ENCODE measurements around the gene UVSSA. TPM values are rescaled to one million over a fixed set of nuclear protein-coding genes. Genes with fewer than 3 reads are reported as not detected.

UVSSA gene
- total RNA-seq, 1 experiment from 2014 or later, result 3.6 TPM

DNA sequence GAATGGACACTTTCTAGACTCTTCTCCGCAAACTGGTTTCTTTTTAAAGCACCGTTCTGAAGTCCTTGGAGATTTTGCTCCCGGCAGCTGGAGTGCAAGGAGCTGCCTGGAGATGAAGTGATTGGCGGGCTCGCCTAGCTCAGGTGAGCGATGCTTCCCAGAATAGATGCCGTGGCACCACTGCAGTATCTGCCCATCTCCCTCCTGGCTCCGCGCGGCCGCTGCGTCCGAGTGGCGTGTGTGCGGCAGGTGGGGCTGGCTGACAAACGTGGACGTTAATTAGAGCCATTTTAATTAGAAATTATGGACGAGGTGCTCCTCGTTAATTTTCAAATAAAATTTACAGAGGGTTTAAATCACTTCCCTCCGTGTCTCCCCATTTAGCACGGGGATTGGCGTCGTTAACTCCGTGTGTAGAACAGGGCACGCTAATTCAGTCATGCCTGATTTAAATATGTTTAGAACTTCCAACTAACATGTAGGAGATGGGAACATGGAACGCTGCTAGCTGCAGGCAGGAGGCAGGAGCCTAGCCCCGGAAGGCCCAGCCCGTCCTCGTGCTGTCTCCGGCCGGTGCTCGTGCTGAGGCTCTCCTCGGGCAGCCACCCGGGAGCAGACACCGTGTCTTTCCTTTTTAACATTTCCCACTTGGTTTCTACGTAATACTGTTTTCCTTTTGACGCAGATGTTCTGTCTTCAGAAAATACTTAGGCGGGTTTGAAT lies 11.6 kb downstream of the UVSSA start:
- in situ Hi-C loops (cut with HindIII; ENCODE audit: low sequenced_read_pairs), result no loop called here

GRCh38 chr4:1359144-1359501 lies 12.1 kb downstream of the UVSSA start:
- DNase-seq (ENCODE audit: low spot score), result no peak
- in situ Hi-C loops (cut with HindIII; ENCODE audit: low sequenced_read_pairs), result no loop called here

More for the DNA sequence above, 11.6 kb downstream of the UVSSA start:
- DNase-seq (ENCODE audit: low spot score), result no peak

DNA sequence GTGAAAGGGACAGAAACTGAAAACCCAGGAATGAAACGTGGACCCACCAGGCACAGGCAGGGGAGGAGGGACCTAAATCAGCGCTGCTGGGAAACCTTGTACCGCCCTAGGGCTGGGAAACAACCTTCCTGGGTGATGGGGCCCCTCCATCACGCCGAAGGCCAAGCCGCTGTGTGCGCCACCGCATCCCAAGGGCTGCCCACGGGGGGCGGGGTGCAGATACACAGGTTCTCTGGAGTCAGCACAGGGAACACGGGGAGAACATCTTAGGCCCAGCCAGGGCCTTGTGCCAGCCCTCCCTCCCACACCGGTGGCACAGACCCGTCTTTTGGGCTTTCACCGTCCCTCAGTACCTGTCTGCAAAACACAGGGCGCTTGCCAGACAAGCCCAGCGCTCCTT lies 13.0 kb downstream of the UVSSA start:
- in situ Hi-C loops (cut with HindIII; ENCODE audit: low sequenced_read_pairs), result no loop called here
- DNase-seq (ENCODE audit: low spot score), result no peak

- no peak for DNase-seq (ENCODE audit: low spot score)
- in situ Hi-C loops (cut with HindIII; ENCODE audit: low sequenced_read_pairs), result no loop called here
Measured at GRCh38 chr4:1360423-1361283, 13.6 kb downstream of the UVSSA start.

DNA sequence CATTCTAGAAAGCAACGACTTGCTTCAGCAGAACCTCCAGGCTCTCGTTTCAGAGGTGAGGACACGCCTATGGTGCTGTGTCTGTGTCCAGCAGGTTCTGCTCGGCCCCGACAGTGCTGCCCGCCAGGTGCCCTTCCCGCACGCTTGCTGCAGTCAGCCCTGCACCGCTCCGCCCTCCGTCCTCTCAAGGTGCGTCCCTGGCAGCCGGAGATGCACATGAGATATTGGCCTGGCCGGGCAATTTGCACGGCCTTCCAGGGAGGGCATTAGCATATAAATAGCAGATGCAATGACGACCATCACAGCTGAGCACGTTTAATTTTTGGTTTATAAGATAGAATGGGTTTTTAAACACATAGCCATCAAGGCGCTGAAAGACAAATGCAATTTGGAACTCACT lies 14.4 kb downstream of the UVSSA start:
- DNase-seq (ENCODE audit: low spot score), result no peak
- in situ Hi-C loops (cut with HindIII; ENCODE audit: low sequenced_read_pairs), result no loop called here

DNA sequence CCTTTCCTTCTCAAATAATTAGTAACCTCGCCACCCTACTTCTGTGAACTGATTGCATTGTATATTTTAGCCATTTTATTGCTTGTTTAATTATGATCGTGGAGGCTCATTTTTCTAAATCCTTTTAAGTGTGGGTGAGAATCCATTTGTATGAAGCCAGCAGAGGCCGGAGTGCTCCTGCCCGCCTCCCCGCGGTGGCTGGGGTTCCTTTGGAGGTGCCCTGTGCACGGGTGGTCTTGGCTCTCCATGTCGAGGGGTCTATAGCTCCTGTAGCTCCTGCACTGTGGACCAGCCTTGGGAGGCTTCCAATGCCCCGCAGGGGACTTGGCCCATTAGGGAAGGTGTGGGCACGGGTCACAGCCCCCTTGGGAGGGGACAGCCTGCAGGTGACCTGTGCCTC lies 15.0 kb downstream of the UVSSA start:
- DNase-seq (ENCODE audit: low spot score), result no peak
- in situ Hi-C loops (cut with HindIII; ENCODE audit: low sequenced_read_pairs), result no loop called here

GRCh38 chr4:1362521-1362920 lies 15.5 kb downstream of the UVSSA start:
- in situ Hi-C loops (cut with HindIII; ENCODE audit: low sequenced_read_pairs), result no loop called here

GRCh38 chr4:1363513-1363912 lies 16.5 kb downstream of the UVSSA start:
- in situ Hi-C loops (cut with HindIII; ENCODE audit: low sequenced_read_pairs), result no loop called here
- no peak for DNase-seq (ENCODE audit: low spot score)

More at GRCh38 chr4:1362521-1362920, 15.5 kb downstream of the UVSSA start:
- DNase-seq (ENCODE audit: low spot score), result no peak

DNA sequence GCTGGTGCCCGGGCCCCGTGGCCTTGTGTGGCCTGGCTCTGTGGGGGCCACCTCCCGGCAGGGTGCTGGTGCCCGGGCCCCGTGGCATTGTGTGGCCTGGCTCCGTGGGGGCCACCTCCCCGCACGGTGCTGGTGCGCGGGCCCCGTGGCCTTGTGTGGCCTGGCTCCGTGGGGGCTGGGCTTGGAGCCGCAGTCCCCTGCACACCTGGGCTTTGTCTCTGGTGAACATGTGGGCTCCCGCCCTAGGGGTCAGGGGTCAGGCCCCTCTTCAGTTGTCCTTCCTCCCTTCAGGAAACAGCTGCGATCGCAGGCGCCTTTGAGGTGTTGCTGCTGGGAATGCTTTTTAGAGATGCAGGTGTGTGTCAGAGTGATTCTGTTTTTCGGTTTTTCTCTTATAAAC lies 17.2 kb downstream of the UVSSA start:
- in situ Hi-C loops (cut with HindIII; ENCODE audit: low sequenced_read_pairs), result no loop called here
- no peak for DNase-seq (ENCODE audit: low spot score)

DNA sequence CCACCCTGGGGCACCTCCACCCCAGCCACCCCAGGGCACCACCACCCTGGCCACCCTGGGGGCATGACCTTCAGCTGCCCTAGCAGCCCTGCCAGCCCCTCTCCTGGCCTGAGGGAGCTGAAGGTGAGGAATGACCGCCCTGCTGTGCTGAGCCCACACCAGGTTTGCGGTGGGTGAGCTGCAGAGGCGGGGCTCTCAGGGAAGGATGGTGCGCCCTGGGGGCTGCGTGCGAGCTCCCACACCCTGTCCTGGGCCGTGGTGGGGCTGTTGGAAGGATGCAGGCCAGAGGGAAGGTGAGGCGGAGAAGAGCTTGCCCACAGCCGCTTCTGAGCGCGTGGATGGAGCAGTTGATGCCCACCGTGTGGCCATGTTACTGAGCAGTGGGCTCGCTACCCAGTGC lies 17.7 kb downstream of the UVSSA start:
- in situ Hi-C loops (cut with HindIII; ENCODE audit: low sequenced_read_pairs), result no loop called here
- no peak for DNase-seq (ENCODE audit: low spot score)

- DNase-seq (ENCODE audit: low spot score), result peak; percentile 35
- in situ Hi-C loops (cut with HindIII; ENCODE audit: low sequenced_read_pairs), result no loop called here
Measured at GRCh38 chr4:1365271-1366178, 18.5 kb downstream of the UVSSA start.

- DNase-seq (ENCODE audit: low spot score), result no peak
- in situ Hi-C loops (cut with HindIII; ENCODE audit: low sequenced_read_pairs), result no loop called here
Measured at GRCh38 chr4:1366371-1367229, 19.6 kb downstream of the UVSSA start.

DNA sequence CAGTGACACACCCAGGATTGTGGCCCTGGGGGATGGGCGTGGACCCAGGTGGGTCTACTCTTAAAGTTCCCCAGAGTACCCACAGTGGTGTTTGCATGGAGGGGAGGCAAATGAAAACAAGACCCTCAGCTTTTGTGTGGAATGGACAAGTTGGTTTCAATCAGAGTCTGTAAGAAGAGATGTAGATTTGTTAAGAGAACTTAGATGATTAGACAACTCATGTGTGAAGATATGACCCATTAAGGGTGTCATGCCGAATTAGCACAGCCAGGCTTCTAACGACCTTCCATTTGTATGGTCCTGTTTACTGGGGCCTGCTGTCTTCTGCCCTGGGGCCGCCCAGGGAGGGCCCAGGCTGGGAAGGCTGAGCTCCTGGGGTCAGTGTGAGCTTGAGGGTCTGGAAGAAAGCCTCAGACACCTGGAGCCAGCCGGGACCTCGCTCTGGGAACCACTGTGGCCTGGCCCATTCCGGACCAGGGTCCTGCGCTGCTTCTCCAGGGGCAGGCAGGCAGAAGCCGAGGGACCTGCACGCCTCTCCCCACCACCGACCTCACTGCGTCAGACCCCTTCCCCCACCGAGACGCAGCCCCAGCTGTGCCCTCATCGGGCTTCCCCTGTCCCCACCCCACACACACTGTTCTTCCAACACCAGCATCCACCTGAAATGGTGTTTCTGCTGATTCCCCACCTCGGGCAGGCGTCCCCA lies 20.4 kb downstream of the UVSSA start:
- no peak for DNase-seq (ENCODE audit: low spot score)
- in situ Hi-C loops (cut with HindIII; ENCODE audit: low sequenced_read_pairs), result no loop called here

DNA sequence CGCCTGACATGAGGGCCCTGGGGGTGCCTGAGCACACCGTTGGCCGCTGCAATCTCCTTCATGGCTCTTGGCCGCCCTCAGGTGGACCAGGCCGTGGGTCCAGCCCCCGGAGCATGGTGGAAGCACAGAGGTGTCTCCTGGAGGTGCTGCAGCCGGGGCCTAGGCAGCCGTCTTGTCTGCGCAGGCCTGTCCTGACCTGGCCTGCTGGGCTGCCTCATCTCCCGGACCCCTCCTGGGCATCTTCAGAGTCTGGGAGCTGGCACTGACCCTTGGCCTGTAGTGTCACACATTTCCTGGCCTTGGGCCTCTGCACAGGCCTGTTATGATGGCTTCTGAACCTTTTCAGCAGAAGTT lies 20.9 kb downstream of the UVSSA start:
- no peak for DNase-seq (ENCODE audit: low spot score)
- in situ Hi-C loops (cut with HindIII; ENCODE audit: low sequenced_read_pairs), result no loop called here

DNA sequence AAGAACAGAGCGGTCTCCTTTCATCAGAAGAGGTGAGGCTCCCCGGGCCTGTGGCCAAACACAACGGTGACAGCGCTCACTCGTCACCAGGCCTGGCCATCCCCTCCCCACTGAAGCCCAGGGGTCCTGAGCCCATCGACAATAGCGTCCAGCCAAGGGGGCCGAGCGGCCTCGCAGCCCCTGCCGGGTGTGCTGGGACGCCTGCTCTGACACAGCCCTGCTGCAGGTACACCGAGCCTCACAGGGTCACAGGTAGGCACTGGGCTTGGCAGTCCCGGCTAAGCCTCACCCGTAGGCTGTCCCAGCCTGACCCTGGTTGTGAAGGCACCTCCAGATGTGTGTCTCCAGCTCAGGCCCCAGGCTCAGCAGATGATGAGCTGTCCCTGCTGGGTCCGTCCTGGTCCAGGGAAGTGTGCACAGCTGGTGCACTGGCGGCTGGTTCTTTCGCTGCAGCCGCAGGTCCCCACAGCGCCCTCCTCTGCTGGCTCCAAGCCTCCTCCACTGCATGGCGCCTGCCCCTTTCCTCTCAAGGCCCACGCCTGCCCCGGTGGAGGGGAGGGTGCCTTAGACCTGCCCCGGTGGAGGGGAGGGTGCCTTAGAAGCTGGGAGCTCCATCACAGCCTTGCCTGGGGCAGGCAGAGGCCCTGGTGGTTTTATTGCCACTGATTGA lies 21.5 kb downstream of the UVSSA start:
- in situ Hi-C loops (cut with HindIII; ENCODE audit: low sequenced_read_pairs), result no loop called here
- no peak for DNase-seq (ENCODE audit: low spot score)

DNA sequence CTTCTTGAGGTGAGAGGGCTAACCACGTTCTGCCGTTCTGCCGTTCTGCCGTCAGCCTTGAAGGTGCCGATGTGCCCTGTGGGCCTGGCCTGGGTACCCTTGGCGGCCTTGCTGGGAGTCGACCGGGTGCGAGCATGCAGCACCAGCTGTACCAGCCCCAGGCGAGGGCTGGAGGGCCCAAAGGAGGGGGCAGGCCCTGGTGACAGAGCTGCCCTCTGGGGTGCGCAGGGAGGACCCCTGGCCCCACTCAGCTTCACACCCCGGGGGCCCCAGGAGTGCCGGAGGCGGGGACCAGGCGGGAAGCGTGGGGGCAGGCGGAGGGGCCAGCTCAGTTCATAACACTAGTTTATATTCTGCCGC lies 22.1 kb downstream of the UVSSA start:
- no peak for DNase-seq (ENCODE audit: low spot score)
- in situ Hi-C loops (cut with HindIII; ENCODE audit: low sequenced_read_pairs), result no loop called here

DNA sequence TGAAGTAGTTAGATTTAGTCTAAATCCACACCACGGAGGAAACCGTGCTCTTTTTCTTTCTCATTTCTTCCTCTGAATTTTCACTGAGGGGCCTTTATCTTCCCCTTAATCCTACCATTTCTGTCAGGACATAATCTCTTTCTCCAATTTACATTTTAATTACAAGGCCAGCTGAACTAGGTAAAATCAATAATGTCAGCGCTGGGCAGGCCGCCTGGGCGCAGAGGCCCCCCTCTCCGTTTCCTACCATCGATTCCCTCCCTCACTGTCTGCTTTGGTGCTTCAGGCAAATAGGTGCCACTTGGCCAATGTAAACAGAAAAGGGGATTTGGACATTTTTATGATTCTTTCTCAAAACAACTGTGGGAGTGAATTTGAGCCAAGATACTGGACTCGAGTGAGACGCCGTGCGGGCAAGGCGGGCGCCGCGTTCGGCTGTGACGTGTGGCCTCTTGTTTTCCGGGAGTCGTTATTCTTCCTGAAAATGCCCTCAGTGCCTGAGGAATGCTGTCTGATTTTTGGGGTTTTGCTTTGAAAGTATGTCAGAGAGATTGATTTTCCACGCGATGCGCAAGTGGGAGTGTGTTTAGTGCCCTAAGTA lies 22.6 kb downstream of the UVSSA start:
- in situ Hi-C loops (cut with HindIII; ENCODE audit: low sequenced_read_pairs), result no loop called here
- no peak for DNase-seq (ENCODE audit: low spot score)
